Endothelial cell of umbilical vein (primary cell): ENCODE measurements around the gene FAM20B. TPM values are rescaled to one million over a fixed set of nuclear protein-coding genes. Genes with fewer than 3 reads are reported as not detected.

Experiments used
- BruUV-seq: library from RNA; stranded (reverse); fragments of 400-500 nt; replicated peaks from 2 replicates; lab custom pipeline; 2021; lab: Mats Ljungman, UMichigan
- CTCF ChIA-PET: fragments of 300-600, 350-600 bp; sonication (Branson Sonifier 250); formaldehyde crosslinking; loops from one replicate; lab custom pipeline; 2021; ENCODE audit warnings: antibody characterized with exemption, inconsistent platforms; lab: Charles Lee
- POLR2A ChIA-PET: fragments of 300-600, 350-600 bp; sonication (Branson Sonifier 250); formaldehyde crosslinking; loops from one replicate; lab custom pipeline; 2021; ENCODE audit warnings: antibody characterized with exemption, inconsistent platforms; lab: Charles Lee
- DNase-seq: peaks from one replicate; pipeline ENCODE4 v3.0.0-alpha.2; 2011; ENCODE audit warnings: low read depth, low spot score
- FAIRE-seq: peaks from 2 replicates; lab custom pipeline; 2011; peaks lifted over from hg19 to GRCh38; lab: Jason Lieb, UNC
- H2AFZ ChIP-seq: 2 replicates; pipeline ENCODE4 v1.6.0; 2012; ENCODE audit warnings: low read depth, low read length, control low read depth, inconsistent platforms
- H3K27ac ChIP-seq: 2 replicates; pipeline ENCODE4 v1.5.1; 2011; ENCODE audit warnings: low read depth, mild to moderate bottlenecking, control low read depth, low read length, moderate library complexity; ENCODE audit not compliant: insufficient read depth
- H3K27me3 ChIP-seq, 2 experiments: 2 replicates each; pipeline versions ENCODE4 v1.6.0 to v1.6.1; 2011; ENCODE audit warnings: low read length in 2 of 2, mixed read lengths in 1 of 2; ENCODE audit not compliant: control insufficient read depth in 2 of 2, insufficient read depth in 2 of 2
- H3K36me3 ChIP-seq, 2 experiments: 2 replicates in 1 of 2; 3 replicates in 1 of 2; pipeline ENCODE4 v1.5.1; 2011; ENCODE audit warnings: low read length in 2 of 2, mild to moderate bottlenecking in 1 of 2, moderate library complexity in 1 of 2; ENCODE audit not compliant: control insufficient read depth in 2 of 2, insufficient read depth in 2 of 2; ENCODE audit errors: extremely low read depth in 1 of 2
- H3K4me1 ChIP-seq: 3 replicates; pipeline ENCODE4 v1.5.1; 2011; ENCODE audit warnings: mild to moderate bottlenecking, low read length; ENCODE audit not compliant: control insufficient read depth, insufficient read depth; ENCODE audit errors: extremely low read depth
- H3K4me2 ChIP-seq: 2 replicates; pipeline ENCODE4 v1.6.1; 2011; ENCODE audit warnings: low read length, control low read depth, mixed read lengths; ENCODE audit not compliant: insufficient read depth
- H3K4me3 ChIP-seq, 3 experiments: fragments of 200-600 bp in 1 of 3; sonication (generic), shearing (Covaris generic) in 1 of 3; replicated peaks in 1 of 3; 2 replicates each; pipeline ENCODE4 v1.5.1; 2011 to 2016; ENCODE audit warnings: control low read depth in 3 of 3, low read length in 3 of 3, mild to moderate bottlenecking in 2 of 3, inconsistent platforms in 1 of 3, low read depth in 1 of 3, moderate library complexity in 1 of 3; ENCODE audit not compliant: insufficient read depth in 1 of 3
- H3K79me2 ChIP-seq: 2 replicates; pipeline ENCODE4 v1.6.0; 2012; ENCODE audit warnings: low read length, inconsistent platforms; ENCODE audit not compliant: control insufficient read depth, insufficient read depth
- H3K9ac ChIP-seq: replicated peaks from 2 replicates; pipeline ENCODE3; 2011; ENCODE audit warnings: low read length, control low read depth; ENCODE audit not compliant: insufficient read depth; ENCODE audit errors: extremely low read depth
- H3K9me1 ChIP-seq: replicated peaks from 3 replicates; pipeline ENCODE4 v1.6.0; 2011; ENCODE audit warnings: mild to moderate bottlenecking, low read length; ENCODE audit not compliant: control insufficient read depth, insufficient read depth; ENCODE audit errors: extremely low read depth
- H3K9me3 ChIP-seq: replicated peaks from 2 replicates; pipeline ENCODE4 v1.5.1; 2012; ENCODE audit warnings: low read length, inconsistent platforms; ENCODE audit not compliant: control insufficient read depth, insufficient read depth
- H4K20me1 ChIP-seq: replicated peaks from 2 replicates; pipeline ENCODE3; 2011; ENCODE audit warnings: mild to moderate bottlenecking, low read length; ENCODE audit not compliant: control insufficient read depth, insufficient read depth; ENCODE audit errors: extremely low read depth
- CTCF ChIP-seq, 2 donors: IDR thresholded peaks; 1 replicate in 1 of 2; 2 replicates in 1 of 2; pipeline ENCODE4 v1.5.1; 2011; ENCODE audit warnings: low read length in 2 of 2, mild to moderate bottlenecking in 2 of 2, moderate library complexity in 2 of 2, control low read depth in 1 of 2, inconsistent platforms in 1 of 2, low read depth in 1 of 2; ENCODE audit not compliant: insufficient read depth in 1 of 2; ENCODE audit errors: extremely low read depth in 1 of 2
- GATA2 ChIP-seq: IDR thresholded peaks from 2 replicates; pipeline ENCODE4 v1.7.0; 2011; ENCODE audit warnings: low read depth, mild to moderate bottlenecking, moderate library complexity, mixed read lengths, low read length; ENCODE audit not compliant: insufficient read length, insufficient read depth
- JUN ChIP-seq: IDR thresholded peaks from 2 replicates; pipeline ENCODE4 v1.6.1; 2011; ENCODE audit warnings: borderline replicate concordance, low read depth; ENCODE audit not compliant: insufficient read length, insufficient read depth
- MYC ChIP-seq: IDR thresholded peaks from one replicate; pipeline ENCODE4 v1.6.1; 2011; ENCODE audit warnings: mild to moderate bottlenecking, low read depth, low read length
- POLR2AphosphoS5 ChIP-seq: IDR thresholded peaks from 2 replicates; pipeline ENCODE4 v1.6.1; 2012; ENCODE audit warnings: low read depth, mild to moderate bottlenecking, control low read depth, low read length, moderate library complexity; ENCODE audit not compliant: insufficient read depth
- dilution Hi-C: fragments of 300-500 bp; cut with MboI; formaldehyde crosslinking; loops from one replicate; pipeline ENCODE4 v1.15.0; 2019; ENCODE audit warnings: low sequenced_read_pairs; ENCODE audit not compliant: extremely low pct_ligation_motif_present
- intact Hi-C: fragments of 100-400 bp; cut with micrococcal nuclease; formaldehyde crosslinking; loops from one replicate; pipeline ENCODE4 v1.10.0; 2022
- polyA plus RNA-seq, 4 experiments: library from polyadenylated mRNA; depleted of rRNA in 3 of 4; stranded (reverse) in 3 of 4; unstranded in 1 of 4; fragments of >200 nt; gene quantifications; 2 replicates each; pipeline versions ENCODE4 v1.2.1 to v1.2.3, GENCODE V29; 2011 to 2012; ENCODE audit warnings: missing spikeins in 1 of 4
- total RNA-seq: library from RNA; stranded (reverse); gene quantifications from 2 replicates; pipeline ENCODE4 v1.2.3, GENCODE V29; 2021

FAM20B gene
- total and polyA plus RNA-seq, 2 donors (not counting 3 experiments of a cell fraction or from before 2014, with no cell fraction given): 10.0 to 35.1 TPM

DNA sequence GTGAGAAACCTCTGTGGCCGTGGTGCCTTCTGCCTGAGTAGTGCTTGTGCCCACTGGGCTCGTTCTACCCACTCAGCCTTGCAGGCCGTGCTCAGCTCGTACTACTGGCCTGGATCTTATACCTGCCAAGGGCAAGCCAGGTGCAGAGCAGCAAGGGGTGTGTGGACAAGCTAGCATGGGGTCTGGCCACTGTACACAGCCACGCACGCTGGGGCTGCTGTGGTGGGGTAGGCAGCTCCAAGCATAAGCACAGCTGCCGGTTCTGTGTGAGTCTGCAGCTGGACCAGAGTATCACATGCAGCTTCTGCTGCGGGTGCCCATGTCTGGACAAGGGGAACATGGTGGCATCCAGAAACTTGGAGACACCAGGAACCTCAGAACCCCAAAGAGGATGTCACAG is 16.4 kb downstream of the FAM20B start:
- FAIRE-seq: no peak
- peaks cover 3% of the 10 kb centered on the region for H3K4me1 ChIP-seq
- BruUV-seq: no TSS peak
- no peaks in the 10 kb centered on the region for H3K36me3 ChIP-seq
- peaks cover 22% of the 10 kb centered on the region for H3K79me2 ChIP-seq
- H3K9me1 ChIP-seq: no peaks in the 10 kb centered on the region
- intact Hi-C loops (no loop called here), dilution Hi-C loops (no loop called here)
- no peaks in the 10 kb centered on the region for H4K20me1 ChIP-seq
- ChIA-PET POLR2A (no interaction called here), CTCF (interaction anchor here (1.3 kb wide), 1 partner anchor 39 kb away, joined by 5 read pairs; no protein-coding TSS in a partner anchor)
- H2AFZ ChIP-seq: no peak overlapping the region
- no peaks in the 10 kb centered on the region for H3K27me3 ChIP-seq
- no peaks in the 10 kb centered on the region for H3K9me3 ChIP-seq
- no peak overlapping the region for H3K27ac ChIP-seq
- H3K4me2 ChIP-seq: no peak overlapping the region
- no peak for TF ChIP-seq GATA2
- DNase-seq: no peak
- no peak overlapping the region for H3K9ac ChIP-seq
- no peak overlapping the region for H3K4me3 ChIP-seq

- FAIRE-seq: no peak
- CTCF ChIA-PET: interaction anchor here (1.3 kb wide), 1 partner anchor 40 kb away, joined by 5 read pairs; no protein-coding TSS in a partner anchor
Observed at GRCh38 chr1:179042700-179043099, 17.0 kb downstream of the FAM20B start.

More at GRCh38 chr1:179042700-179043099, 17.0 kb downstream of the FAM20B start:
- H3K4me2 ChIP-seq: no peak overlapping the region
- TF ChIP-seq JUN (no peak), POLR2AphosphoS5 (no peak), MYC (no peak), GATA2 (no peak), CTCF (IDR thresholded peaks at IDR 0.05; ENCODE audit: extremely low read depth in 1 of 2, insufficient read depth in 1 of 2, low read depth in 1 of 2, low read length in 2 of 2) (no peak)
- DNase-seq: no peak
- peaks cover 20% of the 10 kb centered on the region for H3K79me2 ChIP-seq
- no peaks in the 10 kb centered on the region for H3K27me3 ChIP-seq
- POLR2A ChIA-PET: no interaction called here
- H3K4me1 ChIP-seq: no peaks in the 10 kb centered on the region
- H2AFZ ChIP-seq: no peak overlapping the region
- H3K27ac ChIP-seq: no peak overlapping the region
- H3K9ac ChIP-seq: no peak overlapping the region
- no peaks in the 10 kb centered on the region for H3K9me1 ChIP-seq
- BruUV-seq: no TSS peak
- dilution Hi-C loops (no loop called here), intact Hi-C loops (no loop called here)
- no peak overlapping the region for H3K4me3 ChIP-seq
- no peaks in the 10 kb centered on the region for H3K36me3 ChIP-seq
- no peaks in the 10 kb centered on the region for H4K20me1 ChIP-seq
- no peaks in the 10 kb centered on the region for H3K9me3 ChIP-seq
